Upper lobe of right lung (tissue), 1 donor: ENCODE data around the gene RPLP1. TPM values are rescaled to one million over a fixed set of nuclear protein-coding genes. Genes with fewer than 3 reads are reported as not detected.
A peak's percentile ranks its signal among the peaks of the same experiment; 100 is the strongest.

Source experiments
- ATAC-seq: fragments of 200-7000 bp; cut with Tn5 transposase; one replicate; pipeline ENCODE4 v1.9.1; 2020; ENCODE audit warnings: mild to moderate bottlenecking, moderate library complexity
- DNase-seq: peaks from one replicate; pipeline ENCODE4 v3.0.0-alpha.2; 2020
- H3K27ac ChIP-seq: fragments of 200-600 bp; one replicate; pipeline ENCODE4 v1.8.0; 2022
- H3K27me3 ChIP-seq: fragments of 200-600 bp; one replicate; pipeline ENCODE4 v1.8.0; 2022; ENCODE audit warnings: mild to moderate bottlenecking
- H3K36me3 ChIP-seq: fragments of 200-600 bp; one replicate; pipeline ENCODE4 v1.8.0; 2022
- H3K4me1 ChIP-seq: fragments of 200-600 bp; one replicate; pipeline ENCODE4 v1.8.0; 2022
- H3K4me3 ChIP-seq: fragments of 200-600 bp; one replicate; pipeline ENCODE4 v1.8.0; 2022; ENCODE audit warnings: mild to moderate bottlenecking
- H3K9me3 ChIP-seq: fragments of 200-600 bp; one replicate; pipeline ENCODE4 v1.8.0; 2022
- intact Hi-C: fragments of 100-400 bp; cut with DNase I; formaldehyde crosslinking; loops from one replicate; pipeline ENCODE4 v1.11.0; 2022
- total RNA-seq: library from RNA; stranded (reverse); fragmentation: NEBNext Ultra II Directional; extraction: Animal tissue kit (Norgen Biotek cat#: 25700); gene quantifications from one replicate; pipeline ENCODE4 v1.2.1, GENCODE V29; 2021
- TF ChIP-seq, protein P1 (sequence below): fragments of 200-600 bp; IDR thresholded peaks from one replicate; pipeline ENCODE4 v1.8.0; 2022; ENCODE audit warnings: antibody characterized with exemption
- donor health status: DM: no; HTN: yes; CAD: no; lungs with severe emphysema.

RPLP1 gene
- total RNA-seq, 1 donor from 2014 or later = 1,255 TPM

DNA sequence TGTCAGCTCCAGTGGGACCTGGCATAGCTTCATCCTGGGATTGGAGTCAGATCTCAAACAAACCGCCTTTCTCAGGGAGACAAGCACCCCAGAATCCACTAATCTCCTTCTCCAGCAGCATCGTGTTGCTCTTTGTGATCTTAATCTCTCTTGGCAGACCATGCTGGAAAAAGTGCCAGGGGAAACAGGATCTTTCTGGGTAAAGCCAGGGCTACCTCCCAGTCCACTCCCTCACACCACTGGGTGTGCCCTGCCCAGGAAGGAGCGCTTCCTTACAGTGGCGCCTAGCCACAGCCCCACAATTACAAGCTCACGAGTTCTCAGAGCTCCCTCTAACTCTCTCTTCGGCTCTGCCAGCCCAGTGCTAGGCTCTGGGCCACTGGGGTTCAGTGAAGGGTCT lies 32.2 kb downstream of the RPLP1 start:
- ATAC-seq = peak; percentile 37
- H3K27me3 ChIP-seq = no peaks in the 10 kb centered on the region
- no peaks in the 10 kb centered on the region for H3K9me3 ChIP-seq

GRCh38 chr15:69486481-69487110 lies 34.0 kb downstream of the RPLP1 start:
- H3K36me3 ChIP-seq = no peaks in the 10 kb centered on the region
- ATAC-seq = no peak
- no peaks in the 10 kb centered on the region for H3K4me1 ChIP-seq
- no peak overlapping the region for H3K4me3 ChIP-seq
- no peaks in the 10 kb centered on the region for H3K27me3 ChIP-seq
- DNase-seq = no peak
- TF ChIP-seq, protein P1, sequence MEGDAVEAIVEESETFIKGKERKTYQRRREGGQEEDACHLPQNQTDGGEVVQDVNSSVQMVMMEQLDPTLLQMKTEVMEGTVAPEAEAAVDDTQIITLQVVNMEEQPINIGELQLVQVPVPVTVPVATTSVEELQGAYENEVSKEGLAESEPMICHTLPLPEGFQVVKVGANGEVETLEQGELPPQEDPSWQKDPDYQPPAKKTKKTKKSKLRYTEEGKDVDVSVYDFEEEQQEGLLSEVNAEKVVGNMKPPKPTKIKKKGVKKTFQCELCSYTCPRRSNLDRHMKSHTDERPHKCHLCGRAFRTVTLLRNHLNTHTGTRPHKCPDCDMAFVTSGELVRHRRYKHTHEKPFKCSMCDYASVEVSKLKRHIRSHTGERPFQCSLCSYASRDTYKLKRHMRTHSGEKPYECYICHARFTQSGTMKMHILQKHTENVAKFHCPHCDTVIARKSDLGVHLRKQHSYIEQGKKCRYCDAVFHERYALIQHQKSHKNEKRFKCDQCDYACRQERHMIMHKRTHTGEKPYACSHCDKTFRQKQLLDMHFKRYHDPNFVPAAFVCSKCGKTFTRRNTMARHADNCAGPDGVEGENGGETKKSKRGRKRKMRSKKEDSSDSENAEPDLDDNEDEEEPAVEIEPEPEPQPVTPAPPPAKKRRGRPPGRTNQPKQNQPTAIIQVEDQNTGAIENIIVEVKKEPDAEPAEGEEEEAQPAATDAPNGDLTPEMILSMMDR = no peak
- H3K9me3 ChIP-seq = no peaks in the 10 kb centered on the region
- H3K27ac ChIP-seq = no peak overlapping the region
- intact Hi-C loops = no loop called here

More for the DNA sequence above, 32.2 kb downstream of the RPLP1 start:
- TF ChIP-seq, protein P1 = no peak
- intact Hi-C loops = no loop called here
- Histone ChIP-seq H3K36me3 (no peaks in the 10 kb centered on the region), H3K4me3 (no peak overlapping the region), H3K4me1 (no peaks in the 10 kb centered on the region), H3K27ac (no peak overlapping the region)
- DNase-seq = no peak

DNA sequence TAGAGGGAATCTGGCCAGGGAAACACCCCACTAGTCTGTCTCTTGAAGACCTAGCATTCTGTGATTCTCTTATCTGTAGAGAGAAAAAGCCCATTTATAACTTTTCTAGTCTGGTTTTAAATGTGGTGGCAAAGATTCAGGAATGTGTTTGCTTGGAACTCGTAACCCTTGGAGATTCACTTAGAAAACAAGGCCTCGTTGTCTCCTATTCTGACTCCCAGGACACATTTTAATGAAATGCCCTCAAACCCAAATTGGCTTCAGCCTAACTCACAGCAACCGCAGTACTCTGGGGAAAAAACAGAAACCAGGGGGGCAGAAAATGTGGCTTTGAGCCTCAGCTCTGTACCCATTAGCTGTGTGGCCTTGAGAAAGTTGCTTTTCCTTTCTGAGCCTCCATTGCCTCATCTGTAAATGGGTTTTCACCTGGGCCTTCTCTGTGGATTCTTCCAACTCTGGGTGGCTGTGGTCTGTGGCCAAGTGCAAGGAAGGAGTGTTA lies 36.5 kb downstream of the RPLP1 start:
- H3K27me3 ChIP-seq = no peaks in the 10 kb centered on the region
- H3K36me3 ChIP-seq = no peaks in the 10 kb centered on the region
- no peak overlapping the region for H3K27ac ChIP-seq
- no peak for ATAC-seq
- intact Hi-C loops = no loop called here
- H3K9me3 ChIP-seq = no peaks in the 10 kb centered on the region
- TF ChIP-seq, protein P1 = no peak
- DNase-seq = no peak
- no peaks in the 10 kb centered on the region for H3K4me1 ChIP-seq
- H3K4me3 ChIP-seq = no peak overlapping the region

- ATAC-seq (peak; percentile 13), DNase-seq (no peak)
- intact Hi-C loops = no loop called here
Measured at GRCh38 chr15:69490356-69491037, 37.9 kb downstream of the RPLP1 start.

DNA sequence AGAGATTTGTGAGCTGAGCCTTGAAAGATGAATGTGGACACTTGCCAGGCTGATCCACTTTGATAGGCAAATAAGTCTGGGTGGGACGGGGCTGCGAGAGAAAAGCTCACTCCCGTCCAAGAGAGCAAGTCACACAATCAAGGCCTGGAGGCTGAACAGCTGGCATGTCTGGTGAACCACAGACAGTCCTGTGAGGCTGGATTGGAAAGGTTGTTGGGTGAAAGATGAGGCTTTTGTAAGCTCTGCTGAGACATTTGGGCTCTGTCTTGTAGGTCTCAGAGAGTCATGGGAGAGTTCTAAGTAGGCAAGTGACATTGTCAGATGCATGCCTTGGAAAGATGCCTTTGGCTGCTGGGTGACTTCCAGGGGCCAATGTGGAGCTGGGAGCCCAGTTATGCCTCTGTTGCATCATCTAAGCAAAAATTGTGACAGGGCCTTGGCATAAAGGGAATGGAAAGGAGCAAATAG lies 38.5 kb downstream of the RPLP1 start:
- ATAC-seq = peak; percentile 34
- intact Hi-C loops = no loop called here
- H3K9me3 ChIP-seq = no peaks in the 10 kb centered on the region
- H3K27me3 ChIP-seq = no peaks in the 10 kb centered on the region
- no peaks in the 10 kb centered on the region for H3K36me3 ChIP-seq
- no peak for DNase-seq
- H3K27ac ChIP-seq = no peak overlapping the region
- TF ChIP-seq, protein P1 = no peak
- no peaks in the 10 kb centered on the region for H3K4me1 ChIP-seq
- H3K4me3 ChIP-seq = no peak overlapping the region

More at GRCh38 chr15:69490356-69491037, 37.9 kb downstream of the RPLP1 start:
- no peak overlapping the region for H3K27ac ChIP-seq
- H3K9me3 ChIP-seq = no peaks in the 10 kb centered on the region
- no peaks in the 10 kb centered on the region for H3K36me3 ChIP-seq
- TF ChIP-seq, protein P1 = no peak
- H3K4me1 ChIP-seq = no peaks in the 10 kb centered on the region
- no peak overlapping the region for H3K4me3 ChIP-seq
- no peaks in the 10 kb centered on the region for H3K27me3 ChIP-seq
